ENCODE data around the gene SCFD2.

GRCh38 chr4:53235547-53235946 lies 130.3 kb downstream of the SCFD2 start:
- TF ChIP-seq EZH2 (IDR thresholded peaks at IDR 0.05; ENCODE audit: insufficient read depth, low read length) (no peak), CTCF (IDR thresholded peaks at IDR 0.05; ENCODE audit: insufficient read depth, low read depth, low read length) (no peak)

All from astrocyte (in vitro differentiated cells and primary cell).